Islet precursor cell (in vitro differentiated cells): Measurements from ENCODE around the gene LPIN1.
A peak's percentile ranks its signal among the peaks of the same experiment; 100 is the strongest.
"Not testable (repeated sequence)": the region's sequence is repeated elsewhere in the genome, so short reads cannot be mapped to it uniquely, and the experiment has no call there.

Experiments
- DNase-seq: peaks from one replicate; pipeline ENCODE4 v3.0.0-alpha.2; 2018

The LPIN1 gene

GRCh38 chr2:11745613-11746375 is 638 bp upstream of the LPIN1 start:
- no peak for DNase-seq

DNA sequence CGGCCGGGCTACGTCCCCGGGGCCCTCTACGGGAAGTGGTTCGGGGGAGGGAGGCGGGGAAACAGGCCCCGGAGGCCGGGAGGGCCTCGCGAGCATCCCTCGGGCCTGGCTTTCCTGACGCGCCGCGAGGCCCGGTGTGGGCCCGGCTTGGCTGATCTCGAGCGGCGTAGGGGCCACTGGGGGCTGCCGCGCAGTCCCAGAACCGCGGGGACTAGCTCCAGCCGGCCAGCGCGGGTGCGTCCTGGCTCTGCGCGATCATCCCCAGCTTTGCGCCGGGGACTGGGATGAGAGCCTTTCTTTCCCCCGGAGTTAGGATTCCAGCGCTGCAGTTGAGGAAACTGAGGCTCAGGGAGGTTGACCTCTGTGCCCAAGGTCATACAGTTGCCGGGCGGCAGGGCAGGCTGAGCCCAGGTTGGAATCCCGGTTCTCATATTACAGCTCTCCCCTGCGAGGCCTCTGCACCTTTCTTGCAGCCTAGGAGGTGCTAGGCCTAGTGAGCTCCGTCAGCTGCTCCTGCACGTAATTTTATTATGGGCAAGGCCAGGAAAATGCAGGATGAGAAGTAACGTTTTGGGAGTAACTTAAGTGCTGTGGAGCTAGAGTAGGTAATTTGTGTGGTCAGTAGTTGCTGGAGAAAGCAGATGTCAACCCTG is 501 bp downstream of the LPIN1 start:
- DNase-seq: peak; percentile 81

- DNase-seq: peak; percentile 56
Observed at GRCh38 chr2:11748018-11748860, 1.8 kb downstream of the LPIN1 start.

DNA sequence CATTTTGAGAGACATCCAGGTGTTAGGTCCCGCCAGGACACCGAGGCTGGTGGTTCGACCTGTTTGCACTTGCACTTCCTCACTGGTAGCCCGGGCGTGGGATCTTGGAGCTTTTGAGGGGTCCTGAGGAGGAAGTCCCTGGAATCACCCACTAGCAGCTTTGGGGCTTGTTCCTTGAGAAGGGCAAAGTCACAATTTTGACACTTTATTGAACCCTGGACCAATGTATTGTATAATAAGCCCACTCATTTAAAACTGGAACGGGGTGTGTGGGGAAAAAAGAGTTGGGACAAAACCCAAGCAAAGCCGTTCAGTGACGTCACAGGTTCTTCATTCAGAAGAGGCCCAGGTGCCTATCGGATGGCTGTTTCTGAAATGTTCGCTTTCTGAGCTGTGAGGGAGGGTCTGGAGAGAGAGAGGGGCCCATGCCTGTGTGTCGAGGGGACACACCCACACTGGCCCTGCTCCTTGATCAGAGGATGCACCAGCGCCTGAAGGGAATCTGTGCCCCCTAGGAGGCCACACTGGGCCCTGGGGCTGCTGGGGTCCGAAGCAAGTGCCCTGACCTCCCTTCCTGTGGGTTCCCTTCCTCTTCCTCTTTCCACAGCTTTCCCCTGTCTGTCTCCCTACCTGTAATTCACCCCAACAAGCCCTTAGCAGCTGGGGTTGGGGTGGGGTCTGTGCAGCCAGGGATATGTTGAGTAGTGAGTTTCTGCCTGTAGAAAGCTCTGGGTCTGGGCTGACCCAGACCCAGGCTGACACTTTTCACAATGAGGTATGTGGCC is 2.6 kb downstream of the LPIN1 start:
- DNase-seq: no peak

DNA sequence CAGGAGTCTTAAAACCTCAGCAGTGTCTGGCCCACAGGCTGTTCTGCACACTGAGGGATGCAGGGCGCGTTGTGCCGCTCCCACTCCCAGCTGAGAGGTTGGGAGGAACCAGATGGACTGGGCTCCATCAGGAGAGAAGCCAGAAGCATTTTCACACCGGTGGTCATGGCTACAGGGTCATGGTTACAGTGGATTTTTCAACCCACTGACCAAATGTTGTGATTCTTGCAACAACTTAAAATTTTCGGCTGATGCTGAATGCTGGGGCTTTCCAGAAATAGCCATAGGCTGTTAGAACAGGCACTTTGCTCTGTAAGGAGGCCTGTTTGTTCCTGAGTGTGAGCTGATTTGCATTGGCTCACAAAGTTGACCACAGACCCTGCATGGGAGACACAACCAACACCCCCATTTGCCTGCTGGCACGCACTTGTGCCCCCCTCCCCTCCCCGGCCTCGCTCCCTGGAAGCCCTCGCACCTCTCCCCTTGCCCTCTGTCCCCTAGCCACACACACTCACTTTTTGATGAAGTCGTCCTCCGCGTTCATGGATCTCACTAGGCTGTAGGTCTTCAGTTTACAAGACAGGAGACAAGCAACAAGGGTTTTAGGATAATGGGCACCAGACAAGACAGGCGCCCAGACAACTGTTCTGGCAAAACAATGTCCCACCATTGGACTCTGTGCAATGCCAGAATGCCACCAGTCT is 3.4 kb downstream of the LPIN1 start:
- DNase-seq: peak; percentile 72

DNA sequence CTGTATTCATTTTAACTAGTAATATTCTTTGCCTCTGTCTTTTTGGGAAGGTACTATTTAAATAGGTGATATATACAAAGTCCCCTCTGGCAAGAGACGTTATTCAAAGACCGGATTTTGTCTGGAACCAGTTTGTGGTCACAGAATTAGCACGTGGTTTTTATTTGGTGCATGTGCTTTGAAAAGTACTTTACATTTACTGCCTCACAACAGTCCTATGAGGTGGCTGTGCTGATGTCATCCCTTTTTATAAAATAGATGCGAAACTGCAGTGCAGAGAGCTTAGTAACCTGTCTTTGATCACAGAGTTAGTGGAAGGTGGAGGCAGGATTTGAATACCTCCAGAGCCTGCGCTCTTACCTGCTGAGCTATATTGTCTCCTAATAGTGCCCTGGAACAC is 4.0 kb downstream of the LPIN1 start:
- DNase-seq: no peak

- DNase-seq: no peak
Observed at GRCh38 chr2:11750917-11751316, 4.5 kb downstream of the LPIN1 start.

DNA sequence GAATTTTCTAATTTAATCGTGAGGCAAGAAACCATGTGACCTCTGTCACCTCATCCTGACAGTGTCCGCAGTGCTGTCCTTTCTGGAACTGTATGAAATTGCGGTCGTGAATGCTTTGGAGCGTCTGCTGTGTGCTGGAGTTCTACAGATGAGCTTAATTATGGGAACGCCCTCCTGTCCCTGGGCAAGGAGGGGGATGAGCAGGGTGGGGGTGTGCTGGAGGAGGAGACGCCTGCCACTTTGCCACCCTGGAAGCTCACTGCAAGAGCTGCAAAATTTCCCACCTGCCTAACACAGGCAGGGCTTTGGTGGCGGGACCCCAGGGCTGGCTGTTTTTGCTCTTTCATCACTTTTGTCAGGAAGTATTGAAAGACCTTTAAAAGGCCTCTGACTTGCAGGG is 6.5 kb downstream of the LPIN1 start:
- no peak for DNase-seq

DNA sequence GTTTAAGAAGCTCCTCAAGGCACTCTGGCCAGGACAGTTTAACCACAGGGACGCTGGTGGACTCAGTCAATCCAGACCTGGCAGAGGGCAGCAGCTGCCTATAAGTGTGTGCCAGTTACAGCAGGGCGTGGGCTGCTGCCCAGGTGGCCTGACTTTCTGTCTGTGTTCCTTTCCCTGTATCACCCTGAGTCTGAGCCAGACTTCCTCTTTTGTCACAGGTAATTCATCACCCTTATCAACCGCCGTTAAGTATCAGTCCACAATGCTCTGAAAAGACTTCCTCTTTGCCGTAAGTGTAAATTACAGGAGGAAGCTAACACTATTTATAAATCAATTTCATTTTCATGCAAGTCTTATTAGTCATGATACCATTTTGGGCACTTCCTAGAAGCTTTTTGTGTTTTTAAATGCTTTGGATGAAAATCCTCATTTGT is 7.0 kb downstream of the LPIN1 start:
- no peak for DNase-seq

DNA sequence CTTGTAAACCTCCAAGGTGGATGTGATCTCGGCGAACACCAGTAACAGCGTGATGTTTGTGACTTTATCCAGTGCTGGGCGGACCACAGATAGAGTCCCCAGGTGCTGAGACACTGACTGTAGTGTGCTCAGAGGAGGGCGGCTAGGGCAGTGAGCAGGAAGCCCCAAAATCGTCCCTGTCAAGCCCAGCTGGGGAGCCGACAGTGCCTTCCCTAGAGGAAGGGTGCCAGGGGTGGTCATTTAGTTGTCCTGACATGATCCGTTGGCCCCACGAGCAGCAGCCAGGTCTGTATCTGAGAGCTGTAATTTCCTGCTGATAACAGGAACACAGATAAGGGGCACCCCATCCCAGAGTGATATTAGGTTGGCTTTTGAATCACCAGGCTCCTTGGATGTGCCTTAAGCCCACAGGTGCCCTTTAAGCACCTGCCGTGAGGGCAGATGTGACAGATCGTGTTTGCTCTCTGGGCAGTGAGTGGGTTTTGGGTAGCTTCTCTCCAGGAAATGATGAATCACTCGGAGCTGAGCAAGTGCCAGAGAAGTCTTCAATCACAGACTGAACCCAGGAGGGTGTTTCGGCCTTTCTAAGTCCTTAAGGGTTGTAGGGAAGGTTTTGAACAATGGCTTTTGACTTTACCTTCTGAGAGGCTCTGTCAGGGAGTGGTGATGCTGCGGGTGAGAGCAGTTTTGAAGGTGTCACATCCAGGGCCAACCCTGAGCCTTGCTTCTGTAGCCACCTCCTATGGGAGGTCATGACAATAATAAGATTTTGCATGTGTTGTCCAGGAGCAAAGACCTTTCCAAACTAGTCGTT is 7.7 kb downstream of the LPIN1 start:
- DNase-seq: no peak

DNA sequence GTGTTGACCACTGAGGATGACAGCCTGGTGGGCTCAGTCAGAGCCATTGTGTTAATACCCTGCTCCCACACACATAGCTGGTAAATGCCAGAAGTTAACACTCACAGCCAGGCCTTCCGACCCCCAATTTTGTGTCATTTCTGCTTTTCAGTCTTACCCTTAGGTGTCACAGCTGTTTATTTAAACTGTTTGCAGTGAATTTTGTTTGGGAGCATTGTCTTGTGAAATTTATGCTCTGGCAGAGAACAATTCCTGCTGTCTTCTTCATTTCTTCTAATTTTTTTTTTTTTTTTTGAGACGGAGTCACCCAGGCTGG is 8.2 kb downstream of the LPIN1 start:
- no peak for DNase-seq

DNA sequence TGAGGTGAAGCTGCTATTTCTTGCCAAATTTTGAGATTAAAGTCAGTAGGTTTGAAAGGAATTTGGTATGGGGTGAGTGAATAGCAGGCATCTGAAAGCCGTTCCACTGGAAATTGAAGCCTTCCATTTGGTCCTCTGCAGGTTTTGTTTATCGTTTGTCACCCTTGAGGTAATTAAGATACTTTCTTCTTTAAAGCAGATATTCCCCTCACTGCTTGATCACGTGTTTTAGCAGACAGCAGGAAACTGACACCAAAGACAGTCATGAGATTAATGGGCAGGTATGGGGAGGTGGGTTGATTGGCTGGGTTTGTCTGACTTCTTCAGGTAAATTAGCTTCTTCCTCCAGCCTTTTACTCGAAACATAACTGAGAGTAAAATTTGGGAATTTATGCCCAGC is 10.7 kb downstream of the LPIN1 start:
- DNase-seq: no peak

DNA sequence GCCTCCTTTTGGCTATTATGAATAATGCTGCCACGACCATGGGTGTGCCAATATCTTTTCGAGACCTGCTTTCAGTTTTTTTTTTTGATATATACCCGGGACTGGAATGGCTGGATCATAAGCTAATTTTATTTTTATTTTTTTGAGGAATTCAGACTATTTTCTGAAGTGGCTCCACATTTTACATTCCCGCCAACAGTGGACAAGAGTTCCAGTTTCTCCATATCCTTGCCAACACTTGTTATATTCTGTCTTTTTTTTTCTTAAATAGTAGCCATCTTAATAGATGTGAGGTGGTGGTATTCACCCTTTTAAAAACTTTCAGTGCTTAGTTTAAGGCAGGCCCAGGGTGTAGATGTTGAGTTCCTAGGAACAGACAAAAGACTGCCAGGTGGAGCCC is 11.8 kb downstream of the LPIN1 start:
- no peak for DNase-seq

DNA sequence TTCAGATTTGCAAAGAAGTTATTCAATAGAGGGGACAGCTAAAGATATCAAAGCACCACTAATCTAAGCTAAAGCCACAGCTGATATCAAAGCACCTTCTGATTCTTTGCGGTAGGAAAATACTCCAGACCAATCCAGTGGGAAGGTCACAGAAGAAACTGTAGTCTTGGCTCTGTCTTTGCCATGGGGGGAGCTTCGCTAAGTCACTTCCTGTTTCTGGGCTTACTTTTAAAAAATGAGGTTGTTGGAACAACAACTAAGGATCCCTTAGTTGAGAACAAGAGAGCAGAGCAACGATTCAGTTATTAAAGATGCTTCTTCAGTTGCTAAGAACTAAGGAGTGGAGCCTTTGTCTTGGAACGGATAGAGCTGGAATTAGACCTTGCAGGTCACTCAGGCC is 12.2 kb downstream of the LPIN1 start:
- no peak for DNase-seq

GRCh38 chr2:11759182-11759975 is 12.9 kb downstream of the LPIN1 start:
- DNase-seq: not testable (repeated sequence)

DNA sequence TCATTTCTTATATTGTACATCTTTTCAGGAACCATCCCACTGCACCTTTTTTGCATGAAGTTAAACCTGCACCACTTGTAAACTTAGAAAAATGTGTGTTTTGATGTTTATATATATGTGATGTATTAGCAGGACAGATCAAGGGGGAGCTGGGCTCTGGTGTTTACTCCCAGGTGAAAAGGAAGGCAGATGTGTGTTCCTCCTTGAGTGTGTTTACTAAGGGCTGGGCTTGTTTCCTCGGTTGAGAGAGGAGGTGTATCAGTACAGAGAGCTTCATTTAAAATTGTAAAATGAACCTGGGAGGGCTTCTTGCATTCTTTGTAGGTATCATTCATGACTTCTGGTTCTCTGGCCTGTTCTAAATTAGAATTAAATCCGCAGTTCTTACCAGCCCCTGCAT is 14.8 kb downstream of the LPIN1 start:
- no peak for DNase-seq

DNA sequence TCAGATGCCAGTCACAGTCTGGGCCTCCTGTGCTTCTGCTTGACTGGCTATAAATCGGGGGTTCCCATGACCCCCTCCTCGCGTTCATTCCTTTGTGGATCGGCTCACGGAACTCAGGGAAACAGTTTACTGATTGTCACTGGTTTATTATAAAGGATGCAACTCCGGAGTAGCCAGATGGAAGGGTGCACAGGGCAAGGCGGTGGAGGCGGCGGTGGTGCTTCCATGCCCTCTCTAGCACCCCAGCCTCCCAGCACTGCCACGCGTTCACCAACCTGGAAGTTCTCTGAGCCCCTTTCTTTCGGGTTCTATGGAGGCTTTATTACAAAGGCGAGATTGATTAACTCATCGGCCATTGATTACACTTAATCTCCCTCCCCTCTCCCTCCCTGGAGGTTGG is 15.6 kb downstream of the LPIN1 start:
- no peak for DNase-seq

GRCh38 chr2:11762799-11763461 is 16.5 kb downstream of the LPIN1 start:
- no peak for DNase-seq

DNA sequence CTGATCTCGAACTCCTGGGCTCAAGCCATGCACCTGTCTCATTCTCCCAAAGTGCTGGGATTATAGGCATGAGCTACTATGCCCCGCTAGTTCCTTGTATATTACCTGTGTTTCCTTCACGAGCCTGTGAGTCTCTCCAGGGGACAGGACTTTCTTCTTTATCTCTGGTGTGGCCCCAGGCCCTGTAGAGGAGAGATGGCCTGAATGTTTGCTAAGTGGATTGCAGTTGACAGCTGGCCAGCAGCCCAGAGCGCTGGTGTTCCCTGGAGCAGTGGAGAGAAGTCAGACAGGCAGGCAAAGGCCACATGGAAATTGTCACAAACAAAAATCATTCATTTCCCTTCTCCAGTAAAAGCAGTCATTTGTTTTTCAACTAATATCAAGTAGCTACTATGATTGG is 17.9 kb downstream of the LPIN1 start:
- no peak for DNase-seq

DNA sequence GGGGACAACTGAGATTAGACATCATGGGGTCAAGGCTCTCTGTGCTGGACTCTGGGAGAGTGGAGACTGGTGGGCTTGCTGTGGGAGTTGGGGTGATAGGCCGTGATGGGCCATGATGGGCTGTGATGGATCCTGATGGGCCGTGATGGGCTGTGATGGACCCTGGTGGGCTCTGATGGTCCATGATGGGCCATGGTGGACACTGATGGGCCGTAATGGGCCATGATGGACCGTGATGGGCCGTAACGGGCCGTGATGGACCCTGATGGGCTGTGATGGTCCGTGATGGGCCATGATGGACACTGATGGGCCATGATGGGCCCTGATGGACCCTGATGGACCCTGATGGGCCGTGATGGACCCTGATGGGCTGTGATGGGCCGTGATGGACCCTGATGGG is 18.5 kb downstream of the LPIN1 start:
- no peak for DNase-seq
